DND-41 (cell line): Measurements from ENCODE around the gene PPP2R5E.

Experiments
- ATAC-seq: fragments of 200-7000 bp; cut with Tn5 transposase; 3 replicates; pipeline ENCODE4 v1.9.1; 2021; ENCODE audit warnings: low read depth; ENCODE audit not compliant: insufficient read depth
- DNase-seq: peaks from one replicate; pipeline ENCODE4 v3.0.0-alpha.2; 2020
- H2AFZ ChIP-seq: 2 replicates; pipeline ENCODE4 v1.6.0; 2012; ENCODE audit warnings: low read depth, low read length
- H3K27ac ChIP-seq: 2 replicates; pipeline ENCODE4 v1.5.1; 2012; ENCODE audit warnings: low read length, inconsistent platforms
- H3K27me3 ChIP-seq: fragments of 200-600 bp; sonication (generic); 2 replicates; pipeline ENCODE4 v1.6.0; 2012; ENCODE audit warnings: low read length, mild to moderate bottlenecking, inconsistent platforms; ENCODE audit not compliant: insufficient read depth, poor library complexity
- H3K36me3 ChIP-seq: 2 replicates; pipeline ENCODE4 v1.5.1; 2012; ENCODE audit warnings: low read length, inconsistent platforms; ENCODE audit not compliant: insufficient read depth
- H3K4me1 ChIP-seq: 2 replicates; pipeline ENCODE4 v1.5.1; 2012; ENCODE audit warnings: mild to moderate bottlenecking, low read length; ENCODE audit not compliant: insufficient read depth
- H3K4me2 ChIP-seq: 2 replicates; pipeline ENCODE4 v1.6.0; 2012; ENCODE audit warnings: mild to moderate bottlenecking, moderate library complexity, low read length, inconsistent platforms; ENCODE audit not compliant: insufficient read depth
- H3K4me3 ChIP-seq, 2 experiments: fragments of 200-600 bp in 1 of 2; shearing (Covaris generic) in 1 of 2; 2 replicates each; pipeline ENCODE4 v1.5.1; 2012 to 2016; ENCODE audit warnings: inconsistent platforms in 2 of 2, low read length in 2 of 2, mild to moderate bottlenecking in 2 of 2, low read depth in 1 of 2, moderate library complexity in 1 of 2
- H3K79me2 ChIP-seq: 2 replicates; pipeline ENCODE4 v1.6.0; 2012; ENCODE audit warnings: low read length, inconsistent platforms; ENCODE audit not compliant: insufficient read depth
- H3K9ac ChIP-seq: 2 replicates; pipeline ENCODE4 v1.6.0; 2012; ENCODE audit warnings: low read depth, mild to moderate bottlenecking, inconsistent platforms, low read length, moderate library complexity
- H3K9me3 ChIP-seq: 2 replicates; pipeline ENCODE4 v1.5.1; 2012; ENCODE audit warnings: low read length, moderate library complexity, mild to moderate bottlenecking, inconsistent platforms; ENCODE audit not compliant: insufficient read depth, severe bottlenecking
- H4K20me1 ChIP-seq: 2 replicates; pipeline ENCODE4 v1.6.0; 2012; ENCODE audit warnings: low read length; ENCODE audit not compliant: insufficient read depth
- EZH2 ChIP-seq: IDR thresholded peaks from 3 replicates; pipeline ENCODE4 v1.6.1; 2012; ENCODE audit warnings: borderline replicate concordance, low read depth, mild to moderate bottlenecking, moderate library complexity, low read length, inconsistent platforms; ENCODE audit not compliant: severe bottlenecking
- TF ChIP-seq, protein P1 (sequence below): IDR thresholded peaks from 2 replicates; pipeline ENCODE4 v1.5.1; 2012; ENCODE audit warnings: borderline replicate concordance, low read length, moderate library complexity, mild to moderate bottlenecking; ENCODE audit not compliant: poor library complexity, severe bottlenecking; ENCODE audit errors: extremely low read depth

PPP2R5E gene

DNA sequence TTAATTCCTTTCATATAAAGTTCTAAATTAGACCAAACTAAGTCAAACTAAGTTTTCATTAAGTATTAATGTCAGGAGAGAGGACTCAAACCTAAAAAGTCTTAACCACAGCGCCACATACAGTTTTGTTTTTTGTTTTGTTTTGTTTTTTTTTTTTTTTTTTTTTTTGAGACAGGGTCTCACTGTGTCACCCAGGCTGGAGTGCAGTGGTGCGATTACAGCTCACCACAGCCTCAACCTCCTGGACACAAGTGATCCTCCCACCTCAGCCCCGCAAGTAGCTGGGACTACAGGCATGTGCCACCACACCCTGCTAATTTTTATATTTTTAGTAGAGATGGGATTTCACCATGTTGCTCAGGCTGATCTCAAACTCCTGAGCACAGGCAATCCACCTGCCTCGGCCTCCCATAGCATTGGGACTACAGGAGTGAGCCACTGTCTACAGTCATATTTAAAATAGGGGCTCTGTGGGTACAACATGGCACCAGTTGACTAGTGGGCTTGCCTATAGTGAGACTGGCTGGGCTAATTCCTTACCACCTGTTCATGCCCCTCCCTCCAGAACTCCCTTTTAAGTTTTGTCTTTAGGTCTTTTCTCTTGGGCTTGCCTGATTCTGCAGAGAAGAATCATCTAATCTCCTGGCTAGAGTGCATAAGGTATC lies 110.2 kb downstream of the PPP2R5E start:
- ATAC-seq (0 out of 3 replicates have a peak, but pooled peaks have one; percentile 40), DNase-seq (no peak)
- no peaks in the 10 kb centered on the region for H3K36me3 ChIP-seq
- H2AFZ ChIP-seq: no peak overlapping the region
- peaks cover 26% of the 10 kb centered on the region; the same call in 1 of the 2 replicates for H4K20me1 ChIP-seq
- H3K9me3 ChIP-seq: no peaks in the 10 kb centered on the region
- no peaks in the 10 kb centered on the region for H3K27me3 ChIP-seq
- H3K4me3 ChIP-seq: no peak overlapping the region
- H3K27ac ChIP-seq: no peak overlapping the region
- no peaks in the 10 kb centered on the region for H3K4me1 ChIP-seq
- peaks cover 53% of the 10 kb centered on the region for H3K79me2 ChIP-seq
- H3K4me2 ChIP-seq: no peak overlapping the region
- H3K9ac ChIP-seq: no peak overlapping the region
- no peak for TF ChIP-seq EZH2
- TF ChIP-seq, protein P1, sequence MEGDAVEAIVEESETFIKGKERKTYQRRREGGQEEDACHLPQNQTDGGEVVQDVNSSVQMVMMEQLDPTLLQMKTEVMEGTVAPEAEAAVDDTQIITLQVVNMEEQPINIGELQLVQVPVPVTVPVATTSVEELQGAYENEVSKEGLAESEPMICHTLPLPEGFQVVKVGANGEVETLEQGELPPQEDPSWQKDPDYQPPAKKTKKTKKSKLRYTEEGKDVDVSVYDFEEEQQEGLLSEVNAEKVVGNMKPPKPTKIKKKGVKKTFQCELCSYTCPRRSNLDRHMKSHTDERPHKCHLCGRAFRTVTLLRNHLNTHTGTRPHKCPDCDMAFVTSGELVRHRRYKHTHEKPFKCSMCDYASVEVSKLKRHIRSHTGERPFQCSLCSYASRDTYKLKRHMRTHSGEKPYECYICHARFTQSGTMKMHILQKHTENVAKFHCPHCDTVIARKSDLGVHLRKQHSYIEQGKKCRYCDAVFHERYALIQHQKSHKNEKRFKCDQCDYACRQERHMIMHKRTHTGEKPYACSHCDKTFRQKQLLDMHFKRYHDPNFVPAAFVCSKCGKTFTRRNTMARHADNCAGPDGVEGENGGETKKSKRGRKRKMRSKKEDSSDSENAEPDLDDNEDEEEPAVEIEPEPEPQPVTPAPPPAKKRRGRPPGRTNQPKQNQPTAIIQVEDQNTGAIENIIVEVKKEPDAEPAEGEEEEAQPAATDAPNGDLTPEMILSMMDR: no peak

DNA sequence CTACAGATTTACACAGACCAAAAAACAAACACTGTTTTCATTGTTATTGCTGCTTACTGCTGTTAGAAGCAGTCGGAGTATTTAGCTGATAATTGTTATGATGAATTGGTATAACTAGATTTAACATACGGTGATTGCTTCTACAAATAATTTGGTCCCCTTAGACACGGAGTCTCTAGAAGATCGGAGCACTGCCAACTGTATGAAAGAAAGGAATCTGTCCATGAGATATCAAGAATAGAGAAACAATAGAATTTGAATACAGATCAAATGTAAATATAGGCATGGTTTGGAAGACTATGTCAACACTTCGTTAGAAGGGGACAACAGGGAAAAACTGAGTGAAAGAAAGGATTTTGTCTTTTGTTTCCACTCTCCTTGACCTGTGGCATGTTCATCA lies 110.9 kb downstream of the PPP2R5E start:
- Histone ChIP-seq H3K27ac (no peak overlapping the region), H3K79me2 (peaks cover 48% of the 10 kb centered on the region), H3K9me3 (no peaks in the 10 kb centered on the region), H3K4me3 (no peak overlapping the region), H3K4me1 (no peaks in the 10 kb centered on the region), H4K20me1 (peaks cover 26% of the 10 kb centered on the region; the same call in 1 of the 2 replicates), H3K27me3 (no peaks in the 10 kb centered on the region), H3K36me3 (no peaks in the 10 kb centered on the region), H3K4me2 (no peak overlapping the region), H2AFZ (no peak overlapping the region), H3K9ac (no peak overlapping the region)
- ATAC-seq (no peak), DNase-seq (no peak)
- TF ChIP-seq EZH2: no peak

DNA sequence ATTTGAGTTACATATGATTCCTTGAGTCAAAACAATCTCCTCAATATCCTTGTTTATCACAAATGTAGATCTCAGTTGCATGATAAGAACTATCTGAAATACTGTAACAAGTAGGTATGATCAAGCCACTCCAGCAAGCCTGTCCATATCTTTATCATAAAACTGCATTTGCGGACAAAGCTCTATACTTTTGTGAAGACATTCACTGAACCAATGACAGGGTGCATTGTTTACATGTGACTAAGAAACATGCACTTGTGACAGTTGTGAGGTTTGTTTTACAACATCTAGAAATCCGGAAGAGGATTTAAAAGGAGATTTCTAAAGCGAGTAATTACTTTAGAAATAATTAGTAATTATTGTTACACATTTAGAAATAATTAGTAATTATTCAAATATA lies 111.7 kb downstream of the PPP2R5E start:
- Histone ChIP-seq H4K20me1 (peaks cover 20% of the 10 kb centered on the region; the same call in 1 of the 2 replicates), H3K27ac (no peak overlapping the region), H3K4me2 (no peak overlapping the region), H3K36me3 (no peaks in the 10 kb centered on the region), H3K9me3 (no peaks in the 10 kb centered on the region), H3K79me2 (peaks cover 45% of the 10 kb centered on the region), H2AFZ (no peak overlapping the region), H3K4me3 (no peak overlapping the region), H3K9ac (no peak overlapping the region), H3K4me1 (no peaks in the 10 kb centered on the region), H3K27me3 (no peaks in the 10 kb centered on the region)
- no peak for ATAC-seq
- TF ChIP-seq, protein P1: no peak
- TF ChIP-seq EZH2: no peak
- DNase-seq: no peak

DNA sequence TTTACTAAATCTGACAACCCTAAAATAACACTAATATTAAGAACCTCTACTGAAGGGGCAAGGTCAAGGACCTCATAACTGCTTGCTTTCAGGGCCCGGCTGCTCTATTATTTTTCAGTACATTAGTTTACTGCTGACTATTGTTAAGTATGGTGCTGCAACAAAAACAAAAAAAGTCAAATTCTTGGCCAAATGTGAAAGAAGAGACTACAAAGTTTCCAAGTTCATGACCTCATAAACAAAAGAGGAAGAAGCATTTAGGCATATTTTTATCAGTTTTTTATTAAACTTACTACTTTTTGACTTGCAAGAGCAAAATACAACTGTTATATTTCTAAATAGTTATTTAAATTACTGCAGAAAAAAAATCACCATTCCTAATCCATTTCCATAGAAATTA lies 114.7 kb downstream of the PPP2R5E start:
- Histone ChIP-seq H3K27ac (no peak overlapping the region), H3K4me2 (no peak overlapping the region), H3K4me3 (no peak overlapping the region), H3K27me3 (no peaks in the 10 kb centered on the region), H2AFZ (no peak overlapping the region), H3K79me2 (peaks cover 39% of the 10 kb centered on the region), H3K4me1 (no peaks in the 10 kb centered on the region), H3K9ac (no peak overlapping the region), H3K36me3 (no peaks in the 10 kb centered on the region), H4K20me1 (peaks cover 12% of the 10 kb centered on the region; the same call in 1 of the 2 replicates), H3K9me3 (no peaks in the 10 kb centered on the region)
- ATAC-seq: no peak
- DNase-seq: no peak
- TF ChIP-seq, protein P1: no peak
- no peak for TF ChIP-seq EZH2
